Stimulated activated CD8-positive, alpha-beta memory T cell treated with anti-CD3 and anti-CD28 coated beads, Interleukin-12 subunit alpha, Interleukin-12 subunit beta, amount 100 ng/mL, for 1 hour (primary cell): ENCODE results near the gene BCL2.
"Not testable (repeated sequence)": the region's sequence is repeated elsewhere in the genome, so short reads cannot be mapped to it uniquely, and the experiment has no call there.

Source experiments
- DNase-seq: peaks from one replicate; pipeline ENCODE4 v3.0.0-alpha.2; 2020; ENCODE audit warnings: low read depth

Gene BCL2

DNA sequence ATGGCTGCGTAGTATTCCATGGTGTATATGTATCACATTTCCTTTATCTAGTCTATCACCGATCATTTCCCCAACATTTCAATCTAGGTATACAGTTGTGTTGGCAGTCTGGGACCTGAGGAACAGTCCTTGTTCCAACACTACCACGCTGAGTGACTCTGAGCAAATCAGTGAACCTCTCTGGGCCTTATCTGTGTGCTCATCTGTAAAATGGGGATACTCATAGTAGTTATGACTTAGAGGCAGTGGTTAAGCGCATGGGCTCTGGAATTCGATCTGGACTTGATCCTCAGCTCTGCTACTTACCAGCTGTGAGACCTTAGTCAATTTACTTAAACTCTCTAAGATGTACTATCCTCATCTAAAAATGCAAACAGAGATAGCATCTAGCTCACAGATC is 85.1 kb downstream of the BCL2 start:
- no peak for DNase-seq

DNA sequence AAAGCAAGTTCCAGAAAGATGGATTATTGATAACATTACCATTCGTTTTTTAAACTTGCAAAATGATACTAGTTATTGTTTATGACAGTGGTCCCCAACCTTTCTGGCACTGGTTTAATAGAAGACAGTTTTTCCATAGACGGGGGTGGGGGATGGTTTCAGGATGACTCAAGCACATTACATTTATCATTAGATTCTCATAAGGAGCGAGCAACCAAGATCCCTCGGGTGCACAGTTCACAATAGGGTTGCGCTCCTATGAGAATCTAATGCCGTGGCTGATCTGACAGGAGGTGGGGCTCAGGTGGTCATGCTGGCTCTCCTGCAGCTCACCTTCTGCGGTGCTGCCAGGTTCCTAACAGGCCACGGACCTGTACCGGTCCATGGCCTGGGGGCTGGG is 86.2 kb downstream of the BCL2 start:
- DNase-seq: no peak

DNA sequence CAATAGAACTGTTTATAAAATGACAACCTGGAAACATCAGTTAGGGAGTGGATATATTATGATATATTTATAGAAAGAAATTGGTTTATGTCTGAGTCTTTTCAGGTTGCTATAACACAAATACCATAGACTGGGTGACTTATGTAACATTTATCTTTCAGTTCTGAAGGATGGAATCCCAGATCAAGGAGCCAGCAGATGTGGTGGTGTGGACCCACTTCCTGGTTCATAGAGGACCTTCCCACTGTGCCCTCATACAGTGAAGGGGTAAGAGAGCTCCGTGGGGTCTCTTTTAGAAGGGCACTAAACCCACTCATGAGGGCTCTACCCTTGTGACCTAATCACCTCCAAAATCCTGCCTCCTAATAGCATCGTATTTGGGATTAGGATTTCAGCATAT is 86.7 kb downstream of the BCL2 start:
- no peak for DNase-seq

DNA sequence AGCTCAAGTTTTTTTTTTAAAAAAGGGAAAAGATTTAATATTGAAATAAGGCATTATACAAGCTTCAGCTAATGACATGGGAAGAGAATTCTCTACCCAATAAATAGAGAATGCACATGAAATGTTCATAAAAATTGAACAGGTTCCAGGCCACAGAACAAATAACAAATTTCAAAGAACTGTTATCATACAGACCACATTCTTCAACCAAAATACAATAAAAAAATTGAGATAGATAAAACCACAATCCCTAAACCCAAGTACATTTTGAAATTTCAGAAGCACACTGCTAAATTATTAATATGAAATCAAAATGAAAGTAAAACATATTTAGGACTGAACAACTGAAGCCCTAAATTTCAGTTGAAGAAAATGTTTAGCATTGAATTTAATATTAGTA is 89.6 kb downstream of the BCL2 start:
- DNase-seq: no peak

DNA sequence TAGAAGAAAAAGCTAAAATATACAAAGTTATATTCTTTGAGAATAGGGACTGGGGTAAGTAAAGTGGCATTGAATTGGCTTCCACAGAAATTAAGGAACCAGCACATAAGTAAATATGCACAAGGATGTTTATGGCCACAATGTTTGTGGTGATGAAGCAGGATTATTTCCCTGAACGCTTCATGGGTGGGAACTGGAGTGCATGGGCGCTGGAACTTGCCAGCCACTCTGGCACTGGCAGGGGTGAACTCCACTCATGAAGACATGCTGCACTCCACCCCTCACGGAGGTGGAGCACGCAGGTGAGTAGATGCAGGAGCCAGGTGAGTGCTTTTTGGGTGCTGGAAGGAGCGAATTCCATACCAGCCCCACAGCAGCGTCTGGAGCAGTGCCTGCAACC is 94.1 kb downstream of the BCL2 start:
- DNase-seq: no peak

DNA sequence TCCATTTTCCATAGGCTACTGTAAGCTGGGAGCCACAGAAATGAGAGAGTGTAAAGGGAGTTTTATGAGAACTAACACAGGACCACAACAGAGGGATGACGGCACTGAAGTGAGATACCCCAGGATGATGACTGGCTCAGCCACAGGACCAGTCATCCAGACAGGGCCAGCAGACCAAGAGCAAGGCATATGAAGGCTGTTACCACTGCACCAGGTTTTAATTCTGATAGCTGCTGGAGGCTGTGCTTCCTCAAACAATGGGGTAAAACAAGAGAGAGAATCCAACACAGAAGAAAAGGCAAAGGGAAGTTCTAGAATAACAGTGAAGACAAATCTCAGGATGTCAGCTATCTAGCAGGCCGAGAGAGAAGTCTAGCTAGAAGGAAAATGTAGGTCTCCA is 94.9 kb downstream of the BCL2 start:
- DNase-seq: no peak

DNA sequence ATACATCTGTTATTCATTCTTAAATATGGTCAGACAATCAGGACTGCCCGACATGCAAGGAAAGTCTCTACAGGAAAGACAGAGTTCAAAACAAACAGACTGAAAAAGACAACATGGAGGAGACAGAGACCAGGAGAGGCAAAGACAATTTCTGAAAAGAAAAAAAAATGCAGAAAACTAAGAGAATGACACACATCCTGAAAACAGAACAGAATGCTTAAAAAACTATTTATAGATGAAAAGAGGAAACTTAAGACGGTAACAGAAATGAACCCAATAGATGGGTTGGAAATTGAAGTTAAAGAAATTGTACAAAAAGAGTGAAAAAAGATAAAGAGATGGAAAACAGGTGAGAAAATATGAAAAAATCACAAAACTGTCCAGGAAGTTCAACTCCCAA is 95.7 kb downstream of the BCL2 start:
- DNase-seq: no peak

DNA sequence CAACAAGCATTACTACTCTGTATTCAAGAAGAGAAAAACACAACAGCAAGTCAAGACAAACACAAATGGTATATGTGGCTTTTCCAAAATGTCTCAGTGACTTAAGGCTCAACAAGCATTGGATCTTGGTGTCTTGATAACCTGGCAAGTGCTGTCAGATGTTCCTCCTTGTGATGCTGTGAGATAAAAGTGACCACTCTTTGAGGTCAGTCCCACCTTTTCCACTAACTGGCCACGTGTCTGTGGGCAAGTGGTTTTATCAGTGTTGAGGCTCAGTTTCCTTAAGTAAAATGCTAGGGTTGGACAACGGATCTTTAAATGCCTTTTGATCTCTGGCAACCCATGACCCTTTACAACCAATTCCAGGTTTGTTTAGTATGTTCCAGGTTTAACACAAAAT is 98.7 kb downstream of the BCL2 start:
- DNase-seq: no peak

DNA sequence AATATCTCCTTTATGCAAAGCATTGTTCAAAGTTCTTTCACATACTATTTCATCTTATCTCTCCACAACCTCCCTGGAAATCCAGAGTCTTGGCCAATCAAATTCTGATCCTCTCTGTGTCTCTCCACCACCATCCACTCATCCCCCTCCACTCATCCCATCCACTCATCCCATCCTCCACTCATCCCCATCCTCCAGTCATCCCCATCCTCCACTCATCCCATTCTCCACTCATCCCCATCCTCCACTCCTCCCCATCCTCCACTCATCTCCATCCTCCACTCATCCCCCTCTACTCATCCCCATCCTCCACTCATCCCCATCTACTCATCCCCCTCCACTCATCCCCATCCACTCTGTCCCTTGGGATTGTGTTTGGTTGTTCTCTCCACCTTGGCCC is 101.1 kb downstream of the BCL2 start:
- DNase-seq: no peak

DNA sequence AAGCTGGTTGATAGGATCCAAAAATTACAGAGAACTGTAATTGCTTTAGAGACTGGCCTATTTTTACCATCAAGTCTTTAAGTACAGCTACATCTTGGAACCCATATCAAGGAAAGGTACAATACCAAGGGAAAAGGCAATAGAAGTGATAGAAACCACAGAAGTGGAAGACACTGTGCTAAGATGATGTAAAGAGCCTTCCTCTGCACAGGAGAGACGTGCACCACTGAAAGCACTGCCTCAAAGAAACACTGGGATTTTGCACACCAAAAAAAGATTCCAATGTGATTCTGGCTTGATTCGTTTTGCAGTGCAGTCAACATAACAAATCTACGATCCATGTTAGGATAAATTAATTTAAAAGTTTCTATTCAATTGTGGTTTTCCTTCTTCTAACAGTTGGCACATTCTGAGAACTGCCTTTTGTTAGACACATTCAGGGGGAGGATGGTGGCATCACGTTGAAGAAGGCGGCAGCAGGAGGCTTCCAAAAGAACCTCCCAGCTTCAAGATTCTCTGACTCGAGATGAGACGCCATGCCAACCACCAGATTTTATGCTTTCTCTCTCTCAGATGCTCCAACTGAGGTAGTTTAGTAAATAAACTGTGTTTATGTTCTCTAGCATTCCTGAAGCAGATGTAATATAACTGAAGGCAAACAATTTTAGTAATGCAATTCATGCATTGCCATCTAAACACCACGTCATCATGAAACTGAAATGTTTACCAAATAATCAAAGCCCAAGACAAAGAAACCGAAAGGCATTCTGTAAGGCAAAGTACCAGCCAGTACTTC is 102.9 kb downstream of the BCL2 start:
- DNase-seq: no peak

DNA sequence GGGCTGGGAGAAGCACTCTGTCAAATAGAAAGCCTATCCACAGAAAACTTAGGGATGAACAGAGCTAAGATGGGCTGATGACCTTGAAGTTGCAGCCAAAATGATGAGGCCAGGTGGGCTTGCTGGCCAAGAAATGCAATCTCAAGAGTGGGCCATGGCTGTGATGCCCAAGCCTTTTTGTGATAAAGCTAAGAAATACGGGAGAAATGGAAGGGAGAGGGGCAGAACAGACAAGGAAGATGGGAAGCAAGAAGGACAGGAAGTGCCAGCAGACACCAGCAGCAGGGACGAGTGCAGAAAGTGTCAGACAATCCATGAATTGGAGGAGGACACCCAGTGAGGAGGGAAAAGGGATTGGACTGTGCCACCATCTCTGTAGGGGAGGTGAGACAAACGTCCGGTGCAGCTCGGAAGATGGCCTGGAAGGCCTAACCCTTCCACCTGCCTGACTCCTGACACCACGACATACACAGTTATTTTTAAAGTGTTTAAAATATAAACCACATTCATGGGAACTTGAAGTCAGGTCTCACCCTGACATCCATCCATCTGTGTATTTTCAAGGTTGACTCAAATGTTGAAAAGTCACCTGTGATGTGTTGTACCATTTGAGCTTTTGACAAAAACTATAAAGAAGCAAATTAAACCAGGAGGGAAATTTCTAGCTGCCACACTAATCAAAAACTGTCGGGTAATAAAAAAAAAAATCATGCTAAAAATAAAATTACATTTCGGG is 105.5 kb downstream of the BCL2 start:
- no peak for DNase-seq

DNA sequence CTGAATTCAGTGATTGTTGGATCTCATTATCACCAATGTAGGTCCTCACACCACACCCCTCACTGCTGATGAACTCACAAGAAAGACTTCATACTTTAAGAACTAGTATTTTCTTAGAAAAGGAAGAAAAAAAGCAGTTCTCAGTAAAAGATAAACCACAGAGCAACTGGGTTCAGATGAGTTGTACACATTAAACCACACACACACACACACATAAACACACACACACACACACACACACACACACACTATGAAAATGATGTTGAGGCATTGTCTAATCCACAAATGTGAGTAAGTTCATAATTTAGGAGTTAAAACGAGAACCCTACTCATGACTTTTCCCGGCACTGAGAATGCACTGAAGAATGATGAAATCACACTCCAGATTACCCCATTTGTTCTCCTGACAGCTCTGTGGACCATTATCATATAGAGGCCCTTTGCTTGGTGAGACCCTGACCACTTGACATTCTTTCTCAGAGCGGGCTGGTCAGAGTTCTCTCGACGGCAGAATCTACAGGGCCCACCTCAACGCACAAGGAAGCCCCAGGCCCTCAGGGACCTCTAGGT is 106.2 kb downstream of the BCL2 start:
- no peak for DNase-seq

DNA sequence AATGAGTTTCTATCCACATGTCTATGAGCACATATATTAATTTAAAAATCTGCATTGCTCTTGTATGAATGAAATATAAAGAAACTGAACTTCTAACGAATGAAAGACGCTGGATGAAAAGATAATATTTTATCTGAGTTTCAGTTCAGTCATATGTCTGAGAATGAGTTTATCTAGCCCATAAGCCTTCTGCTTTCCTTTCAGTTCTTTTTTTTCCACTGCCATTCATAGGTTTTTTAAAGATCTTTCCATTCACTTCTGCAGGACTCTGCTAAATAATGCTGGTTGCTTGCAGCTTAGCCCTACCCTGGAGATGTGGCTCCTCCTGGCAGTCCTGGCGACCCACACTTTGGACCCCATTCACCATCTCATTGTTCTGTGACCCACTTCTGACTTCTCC is 109.0 kb downstream of the BCL2 start:
- DNase-seq: no peak

DNA sequence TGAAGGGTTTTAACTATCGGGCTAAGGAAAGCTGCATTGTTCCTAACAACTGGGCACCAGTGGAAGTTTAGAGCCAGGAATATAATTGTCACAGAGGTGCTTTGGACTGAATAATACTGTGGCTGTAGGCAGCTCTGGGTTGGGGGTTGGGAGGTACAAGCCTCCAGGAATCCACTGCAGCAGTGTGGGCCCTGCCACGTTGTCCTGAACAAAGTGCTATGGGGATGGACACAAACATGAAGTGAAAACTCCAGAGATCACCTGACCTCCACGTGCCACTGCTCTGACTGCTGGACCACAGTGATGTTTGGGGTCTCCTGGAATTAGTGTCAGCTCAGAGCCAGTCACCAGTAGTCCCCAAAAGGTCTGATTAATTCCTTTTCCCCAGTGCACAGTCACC is 110.9 kb downstream of the BCL2 start:
- no peak for DNase-seq

DNA sequence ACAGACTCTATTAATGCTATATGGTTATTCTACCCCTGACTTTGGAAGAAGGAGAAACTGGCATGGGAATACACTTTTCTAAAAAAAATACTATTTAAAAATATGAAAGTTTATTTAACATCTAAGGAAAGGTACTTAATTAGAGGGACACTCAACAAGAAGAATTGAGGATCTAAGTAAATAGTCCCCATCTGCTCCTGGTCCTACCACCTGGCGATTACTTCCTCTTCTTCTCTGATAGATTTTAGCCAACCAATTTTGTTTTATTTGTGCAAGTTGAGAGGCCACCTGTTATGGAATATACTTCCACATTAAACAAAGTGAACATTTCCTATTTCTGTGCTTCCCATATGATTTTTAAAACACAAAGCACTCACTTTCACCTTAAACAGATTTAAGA is 111.7 kb downstream of the BCL2 start:
- DNase-seq: no peak

DNA sequence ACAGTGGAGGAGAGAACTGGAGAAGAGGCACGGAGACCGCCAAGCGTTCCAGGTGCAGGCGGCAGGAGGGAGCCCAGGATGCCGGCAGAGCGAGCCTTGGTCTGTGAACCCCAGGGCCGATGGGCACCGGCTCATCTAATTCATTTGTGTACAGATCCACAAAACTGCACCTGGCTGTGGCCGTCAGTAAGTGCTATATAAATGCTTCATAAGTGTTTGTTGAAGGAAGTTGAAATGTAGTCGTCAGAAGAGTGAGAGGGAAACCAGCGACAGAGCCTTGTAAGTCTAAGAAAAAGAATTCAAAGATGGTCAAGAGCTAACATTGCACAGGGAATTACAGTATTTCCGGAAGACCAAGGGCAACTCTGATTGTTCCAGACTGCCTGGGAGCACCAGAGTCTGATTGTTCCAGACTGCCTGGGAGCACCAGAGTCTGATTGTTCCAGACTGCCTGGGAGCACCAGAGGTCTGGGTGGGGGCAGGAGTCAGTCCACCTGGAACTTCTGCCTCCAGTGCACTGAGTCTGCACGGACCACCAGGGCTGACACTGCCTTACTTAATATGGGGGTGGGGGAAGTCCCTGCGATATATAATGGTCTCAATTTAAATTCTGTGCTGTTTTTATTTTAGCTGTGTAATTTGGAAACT is 112.3 kb downstream of the BCL2 start:
- no peak for DNase-seq

DNA sequence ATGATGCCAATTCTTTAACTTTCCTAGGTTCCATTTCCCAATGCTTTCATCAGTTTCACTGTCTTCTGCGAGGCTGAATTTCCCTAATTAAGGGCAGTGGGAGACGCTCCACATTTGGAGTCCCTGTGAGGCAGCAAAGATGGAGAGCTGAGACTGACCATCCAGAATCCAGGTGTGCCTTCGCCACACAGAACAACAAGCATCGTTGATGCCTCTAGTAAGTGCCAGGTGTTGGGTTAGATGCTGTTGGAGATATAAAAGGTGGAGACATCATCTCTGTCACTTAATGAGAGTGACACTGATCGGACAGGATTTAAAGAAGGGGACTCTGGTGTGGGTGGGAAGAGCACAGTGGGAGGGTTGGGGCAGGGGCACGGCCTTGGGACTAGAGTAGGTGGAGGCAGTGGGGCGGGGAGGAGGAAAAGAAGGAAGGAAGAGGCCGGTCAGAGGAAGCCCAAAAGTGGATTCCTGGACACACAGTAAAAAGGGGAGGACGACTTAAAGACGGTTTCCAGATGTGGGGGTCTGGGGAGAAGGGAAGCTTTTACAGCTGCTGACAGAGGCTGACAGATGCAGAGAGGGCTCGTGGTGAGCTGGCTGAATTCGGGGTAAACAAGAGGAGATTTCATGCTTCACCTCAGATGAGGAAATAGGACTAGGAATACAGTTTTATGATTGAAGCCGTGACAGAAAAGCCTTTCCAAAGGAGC is 113.0 kb downstream of the BCL2 start:
- DNase-seq: no peak

DNA sequence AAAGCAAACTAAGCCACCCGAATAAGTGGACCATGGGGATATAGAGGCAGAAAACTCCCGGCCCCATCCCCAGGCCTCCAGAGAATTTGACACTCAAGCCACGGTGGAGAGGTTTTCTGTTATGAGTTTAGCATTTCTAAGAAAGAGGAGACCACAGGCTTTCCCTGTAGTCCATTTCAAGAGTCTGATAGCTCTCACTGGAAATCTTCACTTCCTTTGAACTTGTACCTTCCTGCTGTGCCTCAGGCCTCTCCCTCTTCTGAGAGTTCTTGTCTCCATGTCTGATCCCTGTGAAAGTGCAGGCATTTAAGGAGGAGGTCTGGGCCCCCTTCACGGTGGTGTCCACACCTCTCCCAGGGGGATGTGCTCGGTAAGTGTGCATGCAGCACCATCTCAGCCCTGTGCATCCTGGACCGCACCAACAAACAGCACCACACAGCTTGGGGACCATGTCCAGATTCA is 113.7 kb downstream of the BCL2 start:
- DNase-seq: no peak

DNA sequence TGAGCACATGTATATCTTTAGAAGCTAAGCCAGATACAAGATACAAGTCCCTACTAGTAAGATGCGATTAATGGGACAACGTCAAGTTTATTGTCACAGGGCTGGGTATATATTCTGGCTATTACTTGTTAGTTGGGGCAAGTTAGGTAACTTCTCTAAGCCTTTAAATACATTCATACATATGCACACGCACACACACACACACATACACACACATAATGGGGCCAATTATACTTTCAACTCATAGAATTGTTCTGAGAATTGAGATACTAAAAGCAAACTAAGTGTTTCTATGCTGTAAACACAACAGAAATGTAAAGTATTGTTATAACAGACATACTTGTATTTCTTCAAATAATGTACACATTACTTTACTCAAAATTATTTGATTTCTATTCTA is 116.1 kb downstream of the BCL2 start:
- DNase-seq: no peak

DNA sequence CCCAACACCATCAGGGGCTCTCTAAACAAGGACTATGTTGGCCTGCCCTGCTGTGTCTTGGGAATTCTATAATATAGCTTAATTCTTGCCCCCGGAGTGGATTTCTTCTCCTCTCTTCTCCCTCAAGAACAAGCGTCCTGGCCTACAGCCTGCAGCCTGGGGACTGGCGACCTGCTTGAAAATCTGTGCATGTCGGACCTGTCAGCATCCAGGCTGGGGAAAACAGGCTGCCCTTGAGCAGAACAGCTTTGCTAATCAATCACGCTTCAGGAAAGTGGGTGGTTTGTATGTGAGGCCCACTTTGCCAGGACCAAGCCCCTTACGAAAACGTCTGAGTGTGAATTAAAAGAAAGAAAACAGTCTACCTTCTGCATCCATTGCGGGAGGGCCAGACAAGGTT is 116.7 kb downstream of the BCL2 start:
- no peak for DNase-seq

DNA sequence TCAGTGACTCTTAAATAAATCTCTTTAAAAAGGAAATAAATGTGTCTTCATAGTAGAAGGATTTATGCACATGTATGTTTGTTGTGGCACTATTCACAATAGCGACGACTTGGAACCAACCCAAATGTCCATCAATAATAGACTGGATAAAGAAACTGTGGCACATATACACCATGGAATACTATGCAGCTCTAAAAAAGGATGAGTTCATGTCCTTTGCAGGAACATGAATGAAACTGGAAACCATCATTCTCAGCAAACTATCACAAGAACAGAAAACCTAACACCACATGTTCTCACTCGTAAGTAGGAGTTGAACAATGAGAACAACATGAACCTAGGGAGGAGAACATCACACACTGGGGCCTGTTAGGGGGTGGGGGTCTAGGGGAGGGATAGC is 118.1 kb downstream of the BCL2 start:
- DNase-seq: not testable (repeated sequence)

DNA sequence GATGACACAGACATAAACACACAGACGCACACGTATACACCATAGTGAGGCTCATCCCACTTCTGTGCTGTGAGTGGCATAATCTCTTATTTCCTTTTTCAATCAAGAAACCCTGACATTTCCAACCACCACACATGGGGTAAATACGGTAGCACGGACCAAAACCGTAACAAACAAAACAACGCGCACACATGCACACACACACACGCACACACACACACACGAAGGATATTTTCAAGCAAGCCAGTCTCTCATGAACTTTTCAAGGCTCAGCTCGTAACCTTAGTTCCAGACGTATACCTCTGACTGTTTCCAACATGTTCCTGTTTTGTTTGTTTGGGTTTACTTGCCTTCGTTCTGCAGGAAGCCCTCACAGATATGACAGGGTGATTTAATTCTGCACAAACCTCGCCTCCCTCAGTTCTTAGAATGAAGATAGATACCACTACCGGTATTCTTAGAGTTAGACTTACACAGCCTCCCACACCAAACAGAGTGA is 119.8 kb downstream of the BCL2 start:
- DNase-seq: no peak
